ENCODE data around the gene CACNG4. TPM values are rescaled to one million over a fixed set of nuclear protein-coding genes. Genes with fewer than 3 reads are reported as not detected.

CACNG4 gene
- total RNA-seq, 1 experiment from 2014 or later, result not detected

- no peak overlapping the region for H3K4me3 ChIP-seq (replicated peaks in 1 of 2; ENCODE audit: low read depth in 1 of 2, low read length in 2 of 2)
- ATAC-seq (no peak), DNase-seq (ENCODE audit: low read depth, low spot score) (no peak)
- BruUV-seq (replicated peaks), result no TSS peak
- H3K36me3 ChIP-seq (ENCODE audit: control insufficient read depth in 1 of 2, insufficient read depth in 2 of 2, low read length in 2 of 2), result no peaks in the 10 kb centered on the region
- H3K9ac ChIP-seq (ENCODE audit: low read length), result no peak overlapping the region
- H3K79me2 ChIP-seq (ENCODE audit: insufficient read depth, low read length), result no peaks in the 10 kb centered on the region
- H3K27me3 ChIP-seq (ENCODE audit: insufficient read depth, low read length), result no peaks in the 10 kb centered on the region
- ChIA-PET RAD21 (ENCODE audit: low non-redundant PET in 1 of 2, low total read pairs in 2 of 2, uncharacterized antibody in 2 of 2, unreplicated experiment in 2 of 2) (no interaction called here), POLR2A (no interaction called here), CTCF (interaction anchor here (1.1 to 1.5 kb wide), 2 partner anchors 11 to 20 kb away, joined by 3 to 4 read pairs; no protein-coding TSS in a partner anchor)
- TF ChIP-seq ELF1 (IDR thresholded peaks at IDR 0.05; ENCODE audit: borderline replicate concordance, low read depth) (no peak), REST (IDR thresholded peaks at IDR 0.05; ENCODE audit: low read depth) (no peak), YY1 (IDR thresholded peaks at IDR 0.05; ENCODE audit: extremely low read depth, insufficient replicate concordance, low read depth, low read length) (no peak), MAX (IDR thresholded peaks at IDR 0.05) (no peak), JUND (IDR thresholded peaks at IDR 0.05) (no peak), SIN3A (IDR thresholded peaks at IDR 0.05; ENCODE audit: low read depth) (no peak), CTCF (IDR thresholded peaks at IDR 0.05 in 2 of 3, conservative IDR thresholded peaks at IDR 0.05 in 1 of 3; ENCODE audit: borderline replicate concordance in 1 of 3, insufficient read depth in 1 of 3, low read depth in 2 of 3, low read length in 2 of 3) (no peak), ZNF274 (IDR thresholded peaks at IDR 0.05; ENCODE audit: low read depth, low read length) (no peak), EZH2 (IDR thresholded peaks at IDR 0.05) (no peak), SRF (IDR thresholded peaks at IDR 0.05; ENCODE audit: low read depth) (no peak), POLR2A (IDR thresholded peaks at IDR 0.05; ENCODE audit: borderline replicate concordance, extremely low read depth, insufficient read depth, insufficient read length) (no peak), CBX3 (IDR thresholded peaks at IDR 0.05; ENCODE audit: low read depth) (no peak), ATF3 (IDR thresholded peaks at IDR 0.05) (no peak), EGR1 (IDR thresholded peaks at IDR 0.05; ENCODE audit: low read depth) (no peak), SP1 (IDR thresholded peaks at IDR 0.05; ENCODE audit: low read depth) (no peak), ZFX (IDR thresholded peaks at IDR 0.05) (no peak), ZBTB33 (IDR thresholded peaks at IDR 0.05; ENCODE audit: extremely low read depth, insufficient replicate concordance, low read length) (no peak), POLR2AphosphoS5 (IDR thresholded peaks at IDR 0.05; ENCODE audit: low read depth, low read length) (no peak), EZH2phosphoT487 (IDR thresholded peaks at IDR 0.05; ENCODE audit: borderline replicate concordance) (no peak), RAD21 (IDR thresholded peaks at IDR 0.05; ENCODE audit: low read depth) (no peak)
- H3K4me2 ChIP-seq (ENCODE audit: low read length), result no peak overlapping the region
- no peak overlapping the region for H2AFZ ChIP-seq (ENCODE audit: low read depth, low read length, poor library complexity, severe bottlenecking)
- H3K4me1 ChIP-seq (ENCODE audit: control insufficient read depth in 1 of 2, insufficient read depth in 2 of 2, low read length in 2 of 2), result peaks cover 3 to 7% of the 10 kb centered on the region in 2 experiments; a peak in 3 of 4 replicates
- H3K9me2 ChIP-seq (ENCODE audit: insufficient read depth), result no peaks in the 10 kb centered on the region
- H3K9me3 ChIP-seq (ENCODE audit: control insufficient read depth in 1 of 2, insufficient read depth in 1 of 2, low read depth in 1 of 2, low read length in 2 of 2), result no peaks in the 10 kb centered on the region
- intact Hi-C loops (cut with micrococcal nuclease), result no loop called here
- no peaks in the 10 kb centered on the region for H4K20me1 ChIP-seq (ENCODE audit: insufficient read depth)
- H3K27ac ChIP-seq (ENCODE audit: low read depth, low read length), result no peak overlapping the region
Observed at GRCh38 chr17:66925811-66926500, 38.6 kb upstream of the CACNG4 start.

Data from HCT116 (cell line).